OCI-LY1 (cell line): ENCODE data around the gene GPN1.

Source experiments
- CTCF ChIP-seq: fragments of 200-600 bp; sonication (generic), shearing (Covaris generic); IDR thresholded peaks from 2 replicates; pipeline ENCODE4 v1.5.1; 2017; ENCODE audit warnings: mild to moderate bottlenecking, antibody characterized with exemption, low read length, moderate library complexity, mixed read lengths
- EZH2 ChIP-seq: fragments of 200-600 bp; sonication (generic), shearing (Covaris generic); IDR thresholded peaks from 2 replicates; pipeline ENCODE4 v1.8.0; 2017; ENCODE audit warnings: borderline replicate concordance, mixed run types, mild to moderate bottlenecking, antibody characterized with exemption, low read length, moderate library complexity, mixed read lengths

GRCh38 chr2:27624943-27625342 is 3.9 kb upstream of the GPN1 start:
- no peak for TF ChIP-seq CTCF
- TF ChIP-seq EZH2: no peak
